IPS-NIHi7 (cell line): Measurements from ENCODE around the gene ANKRD52.
"Not testable (repeated sequence)": the region's sequence is repeated elsewhere in the genome, so short reads cannot be mapped to it uniquely, and the experiment has no call there.

Experiments used
- DNase-seq: peaks from one replicate; pipeline ENCODE4 v3.0.0; 2012; ENCODE audit warnings: mixed read lengths; ENCODE audit errors: extremely low spot score

The ANKRD52 gene

DNA sequence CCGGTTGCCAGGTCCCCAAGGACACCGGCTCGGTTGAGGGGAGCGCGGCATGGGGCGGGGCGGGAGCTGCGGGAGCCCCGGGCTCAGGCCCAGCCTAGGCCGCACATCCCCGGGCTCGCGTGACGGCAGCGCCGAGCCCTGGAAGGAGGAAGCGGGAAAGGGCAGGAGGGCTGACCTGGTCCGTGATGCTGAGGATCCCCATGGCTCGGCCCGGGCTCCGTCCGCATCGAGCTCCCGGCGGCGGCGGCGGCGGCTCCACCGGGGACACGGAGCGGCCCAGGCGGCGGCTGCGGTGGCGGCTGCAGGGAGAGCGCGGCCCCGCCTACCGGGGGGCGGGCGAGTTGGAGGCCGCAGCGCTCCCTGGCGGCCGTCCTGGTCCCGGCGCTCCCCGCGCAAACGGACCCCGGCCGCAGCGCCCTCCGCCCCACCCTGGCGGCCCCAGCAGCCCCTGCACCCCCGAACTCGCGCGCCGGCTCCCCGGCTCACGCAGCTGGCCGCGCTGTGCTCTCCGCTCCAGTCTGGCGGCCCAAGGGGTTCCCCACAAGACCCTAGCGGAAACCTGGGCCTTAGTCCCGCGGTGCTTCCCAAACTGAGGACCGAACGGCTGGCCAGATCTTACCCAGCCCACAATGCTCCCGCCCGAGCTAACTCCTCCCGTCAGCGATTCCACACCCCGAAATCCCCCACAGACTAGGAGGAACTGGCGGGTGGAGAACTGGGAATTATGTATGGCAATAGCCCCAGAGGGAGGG, at the start of gene ANKRD52:
Gene ANKRD52 (minus strand): TSS at position 317 of the 752 bp plus-strand sequence. CDS start 115 bp downstream, at position 202.
- peak; percentile 94 for DNase-seq

GRCh38 chr12:56307221-56307965, 49.2 kb upstream of the ANKRD52 start:
- no peak for DNase-seq

GRCh38 chr12:56304872-56305590, 46.8 kb upstream of the ANKRD52 start:
- DNase-seq = no peak

- no peak for DNase-seq
Observed at GRCh38 chr12:56304276-56304675, 46.1 kb upstream of the ANKRD52 start.

DNA sequence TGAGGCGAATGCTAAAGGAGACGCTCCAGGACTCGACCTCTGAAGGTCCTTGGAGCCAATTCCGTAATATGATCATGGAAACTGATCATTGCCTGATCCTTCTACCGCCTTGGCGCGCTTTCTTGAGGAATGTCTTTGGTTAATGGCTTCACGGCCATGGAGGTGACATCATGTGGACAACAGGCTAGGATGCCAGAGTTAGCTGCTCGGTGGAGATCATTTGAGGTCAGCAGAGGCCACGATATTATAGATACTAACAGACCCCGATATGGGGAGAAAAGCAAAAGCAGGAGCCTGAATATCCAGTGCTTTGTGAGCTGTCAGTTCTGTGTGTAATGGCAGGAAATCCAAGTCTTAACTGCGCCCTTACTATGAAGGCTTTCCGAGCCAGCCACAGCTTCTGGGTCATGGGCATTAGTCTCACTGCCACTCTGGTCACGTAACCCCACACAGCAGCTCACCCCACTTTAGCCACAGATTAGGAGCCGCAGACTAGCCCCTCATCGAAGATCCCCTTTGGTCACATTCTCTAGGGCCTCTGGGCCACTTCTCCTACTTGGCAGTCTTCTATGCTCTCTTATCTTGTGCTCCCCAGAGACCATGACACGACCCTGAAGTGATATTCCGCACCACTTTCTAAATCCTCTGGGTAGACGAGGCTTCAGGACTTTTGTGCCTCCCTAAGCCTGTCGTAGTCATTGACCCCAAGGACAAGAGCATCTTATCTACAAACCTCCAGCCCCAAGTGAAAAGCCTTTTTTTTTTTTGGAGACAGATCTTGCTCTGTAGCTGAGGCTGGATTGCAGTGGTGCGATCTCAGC, 42.7 kb upstream of the ANKRD52 start:
- no peak for DNase-seq

- DNase-seq = peak; percentile 98
Observed at GRCh38 chr12:56299853-56300643, 41.9 kb upstream of the ANKRD52 start, which contains the start of gene CS. Gene CS (minus strand): TSS chr12:56300330. CDS start chr12:56300201, 129 bp downstream.

DNA sequence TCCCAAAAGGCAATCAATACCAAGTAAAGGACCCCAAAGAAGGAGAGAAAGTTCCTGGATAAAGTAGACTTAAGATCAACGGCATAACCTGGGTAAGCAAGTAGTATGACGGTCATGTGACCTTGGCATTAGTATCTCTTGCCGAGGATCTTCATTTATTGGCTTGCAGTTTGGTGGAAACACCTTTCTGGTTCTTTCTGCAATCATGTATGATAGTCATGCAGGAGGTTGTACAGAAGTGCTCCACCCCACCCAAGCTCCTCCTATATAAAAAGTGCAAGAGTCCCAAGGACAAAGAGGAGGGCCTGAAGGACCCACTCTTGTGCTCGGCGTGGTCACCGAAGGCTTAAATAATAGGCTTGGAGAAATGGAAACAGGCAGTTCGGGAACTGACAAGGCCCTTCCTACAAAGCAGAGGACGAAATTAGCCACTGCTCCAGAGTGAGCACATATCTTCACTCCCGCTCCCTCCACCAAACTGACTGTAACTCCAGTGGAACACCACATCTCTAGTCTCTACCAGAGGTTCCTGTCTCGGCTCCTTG, 41.2 kb upstream of the ANKRD52 start:
- no peak for DNase-seq

DNA sequence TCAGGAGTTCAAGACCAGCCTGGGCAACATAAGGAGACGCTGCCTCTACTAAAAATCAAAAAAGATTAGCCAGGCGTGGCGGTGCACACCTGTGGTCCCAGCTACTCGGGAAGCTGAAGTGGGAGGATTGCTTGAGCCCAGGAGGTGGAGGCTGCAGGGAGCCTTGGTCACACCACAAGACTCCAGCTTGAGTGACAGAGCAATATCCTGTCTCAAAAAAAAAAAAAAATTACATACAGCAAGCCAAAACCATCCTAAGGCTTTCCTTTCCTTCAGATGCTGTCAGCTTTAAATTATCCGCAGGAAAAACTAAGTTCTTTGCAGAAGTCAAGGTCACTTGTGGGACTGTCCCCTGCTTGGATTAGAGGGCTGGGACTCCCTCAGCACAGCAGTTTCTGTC, 40.6 kb upstream of the ANKRD52 start:
- no peak for DNase-seq

GRCh38 chr12:56297400-56297799, 39.2 kb upstream of the ANKRD52 start:
- no peak for DNase-seq

DNA sequence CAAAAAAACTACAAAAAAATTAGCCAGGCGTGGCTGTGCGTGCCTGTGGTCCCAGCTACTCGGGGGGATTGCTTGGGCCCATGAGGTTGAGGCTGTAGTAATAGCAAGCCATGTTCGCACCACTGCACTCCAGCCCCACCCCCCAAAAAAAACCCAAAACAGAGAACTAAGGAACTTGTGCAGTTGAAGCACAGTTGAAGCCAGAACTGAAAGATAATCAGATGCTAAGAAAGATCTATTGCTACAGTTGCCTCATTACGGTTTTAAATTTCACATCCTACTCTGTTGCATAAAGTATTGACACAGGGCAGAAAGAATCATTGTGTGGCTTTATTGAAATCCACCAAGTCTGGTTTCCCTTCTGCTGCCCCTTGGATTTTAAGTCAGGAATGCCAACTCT, 38.1 kb upstream of the ANKRD52 start:
- DNase-seq = no peak

DNA sequence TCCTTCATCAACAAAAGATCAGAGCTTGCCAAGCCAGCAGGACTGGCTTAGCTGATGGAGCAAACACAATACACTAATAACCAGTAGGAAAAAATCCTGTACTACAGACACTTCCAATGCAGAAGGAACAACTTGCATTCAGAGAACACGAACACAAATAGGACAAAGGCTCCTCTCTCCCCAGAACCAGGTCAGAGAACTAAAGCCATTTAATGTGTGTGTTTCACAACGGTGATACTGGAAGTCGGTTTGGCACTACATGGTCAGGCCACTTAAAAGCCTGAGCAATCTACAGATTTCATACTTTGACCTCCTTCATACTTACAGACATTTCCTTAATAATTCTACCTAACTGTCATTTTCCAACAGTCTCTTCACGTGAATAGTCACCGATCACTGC, 35.6 kb upstream of the ANKRD52 start:
- DNase-seq = no peak

DNA sequence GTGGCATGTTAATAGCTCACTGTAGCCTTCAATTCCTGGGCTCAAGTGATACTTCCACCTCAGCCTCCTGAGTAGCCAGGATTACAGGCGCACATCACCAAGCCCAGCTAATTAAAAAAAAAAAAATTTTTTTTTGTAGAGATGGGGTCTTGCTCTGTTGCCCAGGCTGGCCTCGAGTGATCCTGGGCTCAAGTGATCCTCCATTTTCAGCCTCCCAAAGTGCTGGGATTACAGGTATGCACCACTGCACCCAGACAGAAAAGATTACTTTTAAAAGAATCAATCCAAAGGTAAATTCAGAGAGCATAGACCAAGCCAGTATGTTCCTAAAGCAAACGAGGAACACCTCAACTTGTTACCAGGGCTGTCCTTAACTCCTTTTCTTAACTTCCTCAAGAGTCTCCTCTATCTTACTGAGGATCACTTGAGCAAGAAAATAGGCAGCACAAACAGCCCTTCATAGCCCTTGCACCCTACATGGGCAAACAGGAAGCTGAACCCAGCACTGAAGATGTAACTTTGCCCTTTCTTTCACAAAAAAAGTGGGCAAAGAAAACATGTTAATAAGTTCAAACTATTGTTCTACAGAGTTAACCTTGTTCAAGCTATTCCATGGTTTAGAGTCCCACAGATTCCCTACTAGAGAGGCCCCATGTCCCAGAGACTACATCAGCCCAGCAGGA, 30.7 kb upstream of the ANKRD52 start:
- DNase-seq = no peak

GRCh38 chr12:56286044-56286830, 28.1 kb upstream of the ANKRD52 start:
- no peak for DNase-seq

- not testable (repeated sequence) for DNase-seq
Observed at GRCh38 chr12:56284263-56284662, 26.1 kb upstream of the ANKRD52 start.

GRCh38 chr12:56282579-56282978, 24.4 kb upstream of the ANKRD52 start:
- no peak for DNase-seq

GRCh38 chr12:56282030-56282429, 23.8 kb upstream of the ANKRD52 start:
- no peak for DNase-seq

GRCh38 chr12:56280849-56281248, 22.7 kb upstream of the ANKRD52 start:
- DNase-seq = no peak

DNA sequence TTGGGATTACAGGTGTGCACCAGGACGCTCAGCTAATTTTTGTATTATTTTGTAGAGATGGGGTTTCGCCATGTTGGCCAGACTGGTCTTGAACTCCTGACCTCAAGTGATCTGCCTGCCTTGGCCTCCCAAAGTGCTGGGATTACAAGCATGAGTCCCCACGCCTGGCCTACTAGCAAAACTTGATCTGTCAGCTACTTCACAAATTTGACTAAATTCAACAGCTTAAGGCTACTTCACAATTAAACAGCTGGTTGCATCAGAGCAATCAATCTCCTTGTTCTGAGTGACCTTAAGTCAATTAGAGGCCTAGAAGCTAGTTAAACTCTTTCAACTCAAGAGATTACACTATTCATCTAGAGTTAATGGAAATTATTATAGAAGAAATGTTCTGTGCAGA, 20.7 kb upstream of the ANKRD52 start:
- DNase-seq = no peak

GRCh38 chr12:56274299-56274698, 16.1 kb upstream of the ANKRD52 start:
- DNase-seq = no peak
